GM23338 (cell line): Measurements from ENCODE around the gene CCDC149. TPM values are rescaled to one million over a fixed set of nuclear protein-coding genes. Genes with fewer than 3 reads are reported as not detected.

Experiments used
- ATAC-seq: fragments of 200-7000 bp; cut with Tn5 transposase; 3 replicates; pipeline ENCODE4 v1.9.1; 2020
- DNase-seq: peaks from one replicate; pipeline ENCODE4 v3.0.0-alpha.2; 2015; ENCODE audit warnings: low spot score
- H2AFZ ChIP-seq: fragments of 200-600 bp; sonication (generic); 2 replicates; pipeline ENCODE4 v1.8.0; 2016; ENCODE audit warnings: antibody characterized with exemption, mild to moderate bottlenecking, moderate library complexity
- H3F3A ChIP-seq: fragments of 200-600 bp; sonication (generic); replicated peaks from 2 replicates; pipeline ENCODE4 v1.8.0; 2017; ENCODE audit warnings: antibody characterized with exemption, mixed run types, low read depth
- H3K27ac ChIP-seq: fragments of 200-600 bp; sonication (generic); 2 replicates; pipeline ENCODE4 v1.6.1; 2016; ENCODE audit warnings: low read depth
- H3K27me3 ChIP-seq: fragments of 200-600 bp; sonication (generic); 2 replicates; pipeline ENCODE4 v1.8.0; 2016; ENCODE audit warnings: mild to moderate bottlenecking, mixed run types, moderate library complexity; ENCODE audit not compliant: insufficient read depth
- H3K36me3 ChIP-seq: fragments of 200-600 bp; sonication (generic); 2 replicates; pipeline ENCODE4 v1.8.0; 2016; ENCODE audit warnings: mild to moderate bottlenecking; ENCODE audit not compliant: insufficient read depth
- H3K4me1 ChIP-seq: fragments of 200-600 bp; sonication (generic); 2 replicates; pipeline ENCODE4 v1.8.0; 2016; ENCODE audit warnings: mild to moderate bottlenecking, moderate library complexity; ENCODE audit not compliant: insufficient read depth
- H3K4me2 ChIP-seq: fragments of 200-600 bp; sonication (generic); 2 replicates; pipeline ENCODE4 v1.7.1; 2017; ENCODE audit warnings: mixed run types
- H3K4me3 ChIP-seq: fragments of 200-600 bp; sonication (generic); 2 replicates; pipeline ENCODE4 v1.6.1; 2016; ENCODE audit warnings: mixed run types
- H3K79me2 ChIP-seq: fragments of 200-600 bp; sonication (generic); replicated peaks from 2 replicates; pipeline ENCODE4 v1.8.0; 2017; ENCODE audit warnings: mild to moderate bottlenecking; ENCODE audit not compliant: insufficient read depth
- H3K9me2 ChIP-seq: fragments of 200-600 bp; sonication (generic); 2 replicates; pipeline ENCODE4 v1.8.0; 2017; ENCODE audit not compliant: insufficient read depth
- H4K20me1 ChIP-seq: fragments of 200-600 bp; sonication (generic); replicated peaks from 2 replicates; pipeline ENCODE4 v1.8.0; 2017; ENCODE audit warnings: mild to moderate bottlenecking; ENCODE audit not compliant: insufficient read depth
- H3K27ac Mint-ChIP-seq: 2 replicates; pipeline ENCODE4 v1.8.0; 2020; ENCODE audit warnings: inconsistent platforms, mild to moderate bottlenecking, moderate library complexity, mixed read lengths
- H3K27me3 Mint-ChIP-seq: 3 replicates; pipeline ENCODE4 v1.8.0; 2022; ENCODE audit warnings: low read depth, mild to moderate bottlenecking, moderate library complexity, mixed read lengths, inconsistent platforms; ENCODE audit not compliant: insufficient read depth, poor library complexity
- H3K36me3 Mint-ChIP-seq: 3 replicates; pipeline ENCODE4 v1.8.0; 2021; ENCODE audit warnings: low read depth, mild to moderate bottlenecking, inconsistent platforms, moderate library complexity, mixed read lengths
- H3K4me1 Mint-ChIP-seq: 3 replicates; pipeline ENCODE4 v1.8.0; 2020; ENCODE audit warnings: mild to moderate bottlenecking, inconsistent platforms, mixed read lengths
- H3K4me3 Mint-ChIP-seq: 3 replicates; pipeline ENCODE4 v1.8.0; 2021; ENCODE audit warnings: moderate library complexity, mild to moderate bottlenecking, inconsistent platforms, mixed read lengths
- H3K9me3 Mint-ChIP-seq: 3 replicates; pipeline ENCODE4 v1.8.0; 2020; ENCODE audit warnings: moderate library complexity, mild to moderate bottlenecking, inconsistent platforms, mixed read lengths
- CREB1 ChIP-seq: fragments of 250-450 bp; sonication (Bioruptor Pico); IDR thresholded peaks from 2 replicates; pipeline ENCODE4 v1.5.0; 2020; ENCODE audit warnings: low read depth, mild to moderate bottlenecking, moderate library complexity
- ETS1 ChIP-seq: IDR thresholded peaks from 2 replicates; pipeline ENCODE4 v1.6.1; 2016; ENCODE audit warnings: antibody characterized with exemption
- EZH2phosphoT487 ChIP-seq: fragments of 200-600 bp; sonication (generic); IDR thresholded peaks from one replicate; pipeline ENCODE4 v1.8.1; 2018; ENCODE audit warnings: antibody characterized with exemption; ENCODE audit not compliant: unreplicated experiment
- POLR2AphosphoS5 ChIP-seq: IDR thresholded peaks from 2 replicates; pipeline ENCODE4 v1.6.1; 2016; ENCODE audit warnings: antibody characterized with exemption, low read depth
- REST ChIP-seq: IDR thresholded peaks from one replicate; pipeline ENCODE4 v1.6.1; 2018; ENCODE audit warnings: antibody characterized with exemption; ENCODE audit not compliant: unreplicated experiment
- ZNF114 ChIP-seq: fragments of 250-450 bp; sonication (Bioruptor Pico); IDR thresholded peaks from 2 replicates; pipeline ENCODE4 v1.5.0; 2020; ENCODE audit warnings: mild to moderate bottlenecking, moderate library complexity
- ZNF331 ChIP-seq: fragments of 250-450 bp; sonication (Bioruptor Pico); IDR thresholded peaks from 2 replicates; pipeline ENCODE4 v1.5.0; 2020; ENCODE audit warnings: low read depth, mild to moderate bottlenecking, moderate library complexity
- polyA plus RNA-seq: library from polyadenylated mRNA; unstranded; fragments of >200 nt; fragmentation: Nextera tagmentation; extraction: Ambion mirVana; gene quantifications from 2 replicates; pipeline ENCODE4 v1.2.1, GENCODE V29; 2016
- total RNA-seq: library from RNA; depleted of rRNA; stranded (reverse); fragments of >200 nt; shearing (Covaris generic); gene quantifications from 2 replicates; pipeline ENCODE4 v1.2.3, GENCODE V29; 2014
- TF ChIP-seq, protein P1 (sequence below): fragments of 250-450 bp; sonication (Bioruptor Pico); IDR thresholded peaks from 2 replicates; pipeline ENCODE4 v1.5.0; 2020; ENCODE audit warnings: mild to moderate bottlenecking, moderate library complexity

CCDC149 gene
- total and polyA plus RNA-seq, 2 experiments from 2014 or later = 2.6 to 6.4 TPM

- Mint-ChIP-seq H3K9me3 (peaks cover 14% of the 10 kb centered on the region; the same call in 1 of the 3 replicates), H3K27me3 (peaks cover 2% of the 10 kb centered on the region), H3K4me1 (peaks cover 9% of the 10 kb centered on the region), H3K27ac (no peak overlapping the region), H3K4me3 (no peak overlapping the region), H3K36me3 (no peaks in the 10 kb centered on the region; the same call in 2 of the 3 replicates)
- TF ChIP-seq REST = no peak
- TF ChIP-seq POLR2AphosphoS5 = no peak
- TF ChIP-seq EZH2phosphoT487 = no peak
- TF ChIP-seq, protein P1, sequence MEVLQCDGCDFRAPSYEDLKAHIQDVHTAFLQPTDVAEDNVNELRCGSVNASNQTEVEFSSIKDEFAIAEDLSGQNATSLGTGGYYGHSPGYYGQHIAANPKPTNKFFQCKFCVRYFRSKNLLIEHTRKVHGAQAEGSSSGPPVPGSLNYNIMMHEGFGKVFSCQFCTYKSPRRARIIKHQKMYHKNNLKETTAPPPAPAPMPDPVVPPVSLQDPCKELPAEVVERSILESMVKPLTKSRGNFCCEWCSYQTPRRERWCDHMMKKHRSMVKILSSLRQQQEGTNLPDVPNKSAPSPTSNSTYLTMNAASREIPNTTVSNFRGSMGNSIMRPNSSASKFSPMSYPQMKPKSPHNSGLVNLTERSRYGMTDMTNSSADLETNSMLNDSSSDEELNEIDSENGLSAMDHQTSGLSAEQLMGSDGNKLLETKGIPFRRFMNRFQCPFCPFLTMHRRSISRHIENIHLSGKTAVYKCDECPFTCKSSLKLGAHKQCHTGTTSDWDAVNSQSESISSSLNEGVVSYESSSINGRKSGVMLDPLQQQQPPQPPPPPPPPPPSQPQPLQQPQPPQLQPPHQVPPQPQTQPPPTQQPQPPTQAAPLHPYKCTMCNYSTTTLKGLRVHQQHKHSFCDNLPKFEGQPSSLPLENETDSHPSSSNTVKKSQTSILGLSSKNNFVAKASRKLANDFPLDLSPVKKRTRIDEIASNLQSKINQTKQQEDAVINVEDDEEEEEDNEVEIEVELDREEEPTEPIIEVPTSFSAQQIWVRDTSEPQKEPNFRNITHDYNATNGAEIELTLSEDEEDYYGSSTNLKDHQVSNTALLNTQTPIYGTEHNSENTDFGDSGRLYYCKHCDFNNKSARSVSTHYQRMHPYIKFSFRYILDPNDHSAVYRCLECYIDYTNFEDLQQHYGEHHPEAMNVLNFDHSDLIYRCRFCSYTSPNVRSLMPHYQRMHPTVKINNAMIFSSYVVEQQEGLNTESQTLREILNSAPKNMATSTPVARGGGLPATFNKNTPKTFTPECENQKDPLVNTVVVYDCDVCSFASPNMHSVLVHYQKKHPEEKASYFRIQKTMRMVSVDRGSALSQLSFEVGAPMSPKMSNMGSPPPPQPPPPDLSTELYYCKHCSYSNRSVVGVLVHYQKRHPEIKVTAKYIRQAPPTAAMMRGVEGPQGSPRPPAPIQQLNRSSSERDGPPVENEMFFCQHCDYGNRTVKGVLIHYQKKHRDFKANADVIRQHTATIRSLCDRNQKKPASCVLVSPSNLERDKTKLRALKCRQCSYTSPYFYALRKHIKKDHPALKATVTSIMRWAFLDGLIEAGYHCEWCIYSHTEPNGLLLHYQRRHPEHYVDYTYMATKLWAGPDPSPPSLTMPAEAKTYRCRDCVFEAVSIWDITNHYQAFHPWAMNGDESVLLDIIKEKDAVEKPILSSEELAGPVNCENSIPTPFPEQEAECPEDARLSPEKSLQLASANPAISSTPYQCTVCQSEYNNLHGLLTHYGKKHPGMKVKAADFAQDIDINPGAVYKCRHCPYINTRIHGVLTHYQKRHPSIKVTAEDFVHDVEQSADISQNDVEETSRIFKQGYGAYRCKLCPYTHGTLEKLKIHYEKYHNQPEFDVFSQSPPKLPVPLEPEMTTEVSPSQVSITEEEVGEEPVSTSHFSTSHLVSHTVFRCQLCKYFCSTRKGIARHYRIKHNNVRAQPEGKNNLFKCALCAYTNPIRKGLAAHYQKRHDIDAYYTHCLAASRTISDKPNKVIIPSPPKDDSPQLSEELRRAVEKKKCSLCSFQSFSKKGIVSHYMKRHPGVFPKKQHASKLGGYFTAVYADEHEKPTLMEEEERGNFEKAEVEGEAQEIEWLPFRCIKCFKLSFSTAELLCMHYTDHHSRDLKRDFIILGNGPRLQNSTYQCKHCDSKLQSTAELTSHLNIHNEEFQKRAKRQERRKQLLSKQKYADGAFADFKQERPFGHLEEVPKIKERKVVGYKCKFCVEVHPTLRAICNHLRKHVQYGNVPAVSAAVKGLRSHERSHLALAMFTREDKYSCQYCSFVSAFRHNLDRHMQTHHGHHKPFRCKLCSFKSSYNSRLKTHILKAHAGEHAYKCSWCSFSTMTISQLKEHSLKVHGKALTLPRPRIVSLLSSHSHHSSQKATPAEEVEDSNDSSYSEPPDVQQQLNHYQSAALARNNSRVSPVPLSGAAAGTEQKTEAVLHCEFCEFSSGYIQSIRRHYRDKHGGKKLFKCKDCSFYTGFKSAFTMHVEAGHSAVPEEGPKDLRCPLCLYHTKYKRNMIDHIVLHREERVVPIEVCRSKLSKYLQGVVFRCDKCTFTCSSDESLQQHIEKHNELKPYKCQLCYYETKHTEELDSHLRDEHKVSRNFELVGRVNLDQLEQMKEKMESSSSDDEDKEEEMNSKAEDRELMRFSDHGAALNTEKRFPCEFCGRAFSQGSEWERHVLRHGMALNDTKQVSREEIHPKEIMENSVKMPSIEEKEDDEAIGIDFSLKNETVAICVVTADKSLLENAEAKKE (CRISPR knock-in tag) = no peak
- no peak for TF ChIP-seq ETS1
- no peak for TF ChIP-seq ZNF331 (CRISPR knock-in tag)
- no peak for TF ChIP-seq CREB1 (CRISPR knock-in tag)
- TF ChIP-seq ZNF114 = no peak
- Histone ChIP-seq H3K27ac (no peak overlapping the region), H3K9me2 (peaks cover 9% of the 10 kb centered on the region), H2AFZ (no peak overlapping the region), H3K36me3 (no peaks in the 10 kb centered on the region), H3K4me3 (no peak overlapping the region), H3K79me2 (no peaks in the 10 kb centered on the region), H3F3A (no peaks in the 10 kb centered on the region), H3K4me1 (peaks cover 12% of the 10 kb centered on the region), H4K20me1 (no peaks in the 10 kb centered on the region), H3K4me2 (no peak overlapping the region), H3K27me3 (no peaks in the 10 kb centered on the region)
- ATAC-seq (no peak), DNase-seq (no peak)
These were observed 10.7 kb upstream of the CCDC149 start for GRCh38 chr4:24923550-24923949.
